ENCODE measurements around the gene NAA80.
A peak's percentile ranks its signal among the peaks of the same experiment; 100 is the strongest.
"Not testable (repeated sequence)": the region's sequence is repeated elsewhere in the genome, so short reads cannot be mapped to it uniquely, and the experiment has no call there.

NAA80 gene

GRCh38 chr3:50312041-50312440 lies 12.8 kb upstream of the NAA80 start:
- not testable (repeated sequence) for DNase-seq

- peak; percentile 57 for DNase-seq
Observed at GRCh38 chr3:50304601-50305000, 5.4 kb upstream of the NAA80 start.

GRCh38 chr3:50303013-50303815 lies 4.0 kb upstream of the NAA80 start, which contains the start of gene HYAL1:
HYAL1 (minus strand) TSS chr3:50303574; CDS start chr3:50302956, 618 bp downstream.
- peak; percentile 7 for DNase-seq

DNA sequence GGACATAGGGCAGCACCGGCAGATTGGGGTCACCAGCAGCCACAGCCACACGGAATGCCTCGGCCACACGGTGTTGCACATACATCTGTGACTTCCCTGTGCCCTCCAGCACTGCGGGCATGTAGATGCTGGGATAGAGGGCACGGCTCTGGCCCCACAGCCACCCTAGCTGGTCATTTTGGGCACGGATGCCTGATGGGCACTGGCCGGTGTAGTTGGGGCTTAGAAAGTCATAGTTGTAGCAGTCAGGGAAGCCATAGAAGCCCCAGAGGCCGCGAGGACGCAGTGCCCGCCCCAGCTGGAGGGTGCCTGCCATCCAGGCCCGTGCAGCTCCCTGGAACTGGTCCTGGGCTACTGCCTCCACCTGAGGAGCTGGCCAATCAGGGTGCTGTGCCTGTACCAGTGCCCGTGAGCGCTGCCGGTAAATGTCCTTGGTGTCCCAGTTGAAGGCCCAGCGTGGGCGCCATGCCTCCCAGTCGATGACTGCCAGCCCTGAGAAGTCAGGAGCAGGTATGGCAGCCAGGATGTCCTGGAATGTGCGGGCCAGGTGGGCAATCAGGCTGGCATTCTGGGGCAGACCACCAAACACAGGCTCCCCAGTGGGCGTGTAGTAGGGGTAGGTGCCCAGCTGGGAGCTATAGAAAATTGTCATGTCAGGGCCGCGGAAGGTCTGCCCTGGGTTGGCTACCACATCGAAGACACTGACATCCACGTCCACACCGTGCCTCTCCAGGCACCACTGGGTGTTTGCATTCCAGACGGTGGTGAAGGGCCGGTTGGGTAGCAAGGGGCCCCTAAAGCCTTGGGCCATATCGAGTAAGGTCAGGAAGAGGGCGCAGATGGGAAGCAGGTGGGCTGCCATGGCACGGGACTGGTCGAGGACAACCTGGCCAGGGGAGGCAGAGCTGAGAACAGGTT lies 3.1 kb upstream of the NAA80 start:
- no peak for DNase-seq

- DNase-seq = no peak
Observed at GRCh38 chr3:50300681-50301254, 1.6 kb upstream of the NAA80 start.

- DNase-seq = peak; percentile 55
Observed at GRCh38 chr3:50299929-50300680, 900 bp upstream of the NAA80 start.

DNA sequence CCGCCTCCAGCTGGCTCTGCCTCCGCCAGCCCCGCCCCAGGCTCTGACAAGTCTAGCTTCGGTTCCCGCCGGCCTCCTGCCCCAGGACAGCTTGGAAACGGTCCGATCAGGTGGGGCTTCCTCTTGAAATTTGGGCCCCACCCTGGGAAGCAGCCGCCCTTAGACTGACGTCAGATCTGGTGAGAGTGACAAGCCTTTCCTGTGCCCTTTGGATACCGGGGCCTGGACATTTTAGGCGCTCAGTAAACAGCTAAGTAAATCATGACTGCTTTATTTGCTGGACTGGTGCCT lies 378 bp upstream of the NAA80 start:
- DNase-seq = no peak

- DNase-seq = no peak
Observed at GRCh38 chr3:50297896-50298725, 1.1 kb downstream of the NAA80 start.

- DNase-seq = no peak
Observed at GRCh38 chr3:50297384-50297775, 1.8 kb downstream of the NAA80 start.

- DNase-seq = no peak
Observed at GRCh38 chr3:50296721-50297383, 2.4 kb downstream of the NAA80 start.

GRCh38 chr3:50295553-50296431 lies 3.4 kb downstream of the NAA80 start:
- no peak for DNase-seq

GRCh38 chr3:50294492-50295403 lies 4.5 kb downstream of the NAA80 start:
- DNase-seq = no peak

GRCh38 chr3:50294089-50294488 lies 5.1 kb downstream of the NAA80 start:
- no peak for DNase-seq

DNA sequence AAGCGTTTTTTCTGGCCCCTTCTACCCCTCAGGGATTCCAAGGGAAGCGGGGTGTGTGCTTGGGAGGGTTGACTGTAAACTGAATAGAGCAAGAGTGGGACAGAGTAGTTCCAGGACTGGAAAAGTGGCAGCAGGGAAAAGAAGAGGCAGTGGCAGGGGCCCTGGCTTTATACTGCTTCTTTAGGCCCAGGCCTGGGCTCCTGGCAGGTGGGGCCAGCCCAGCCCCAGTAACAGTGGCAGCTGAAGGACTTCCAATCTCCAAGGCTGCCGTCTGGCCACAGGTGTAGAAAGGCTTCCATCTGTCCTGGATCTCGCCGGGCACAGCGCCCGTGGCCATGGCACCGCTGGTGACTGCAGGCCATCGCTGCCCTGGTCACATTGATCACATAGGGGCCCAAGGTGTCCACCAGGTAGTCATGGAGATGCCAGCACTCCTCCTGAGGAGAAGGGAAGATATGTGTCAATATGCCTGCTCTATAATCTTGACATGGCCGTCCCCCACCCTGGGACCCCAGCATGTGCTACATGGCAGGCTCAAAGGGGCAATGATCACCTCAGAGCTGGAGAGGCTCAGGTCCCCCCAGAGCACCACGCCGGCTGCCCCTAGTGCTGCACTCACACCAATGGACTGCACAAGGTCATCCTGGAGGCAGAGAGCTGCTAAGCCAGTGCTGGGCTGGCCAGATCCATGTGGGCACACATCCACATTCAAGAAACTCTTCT lies 6.0 kb downstream of the NAA80 start:
- DNase-seq = no peak

DNA sequence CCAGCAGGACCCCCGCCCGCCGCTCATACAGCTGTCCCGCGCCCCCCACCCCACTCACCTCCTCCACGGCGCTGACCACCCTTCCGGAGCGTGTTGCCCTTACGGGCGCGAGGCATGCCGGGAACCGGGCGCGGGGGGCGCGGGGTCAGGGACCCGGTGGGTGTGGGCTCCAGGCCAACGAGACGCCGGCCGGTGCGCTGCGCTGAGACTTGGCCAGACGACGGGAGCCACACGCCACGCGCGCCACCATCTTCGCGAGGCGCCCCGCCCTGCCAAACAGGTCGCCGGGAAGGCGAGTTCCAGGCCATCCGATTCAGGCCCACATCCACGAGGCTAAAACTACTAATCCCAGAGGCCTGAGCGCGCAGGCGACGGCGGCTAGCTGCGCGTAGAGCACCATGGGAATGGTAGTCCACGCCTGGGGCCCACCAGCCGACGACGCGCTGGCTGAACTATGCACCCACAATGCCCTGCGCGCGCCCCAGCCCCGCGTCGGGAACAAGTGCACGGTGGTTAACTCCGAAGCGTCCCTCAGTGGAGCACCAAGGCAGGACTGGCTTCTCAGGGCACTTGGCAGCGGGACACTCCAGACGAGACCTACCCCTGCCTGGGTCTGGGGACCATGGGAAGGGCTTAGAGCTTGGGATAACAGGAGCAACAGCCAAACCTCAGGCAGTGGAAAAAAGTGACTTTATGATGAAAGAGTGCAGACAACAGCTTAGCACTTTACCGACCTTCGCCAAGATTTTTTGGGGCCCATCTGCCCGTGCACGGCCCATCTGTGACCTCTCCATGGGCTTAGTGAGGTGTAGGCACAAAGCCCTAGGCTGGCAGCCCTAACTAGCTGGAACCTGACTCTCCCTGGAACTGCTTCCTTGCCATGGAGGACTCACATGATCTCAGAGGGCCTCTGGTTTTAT lies 6.8 kb downstream of the NAA80 start, which contains the start of gene IFRD2:
Gene IFRD2, minus strand, starts transcription at position 271 of the 920 bp plus-strand sequence. Its CDS starts 155 bp downstream, at position 116.
- peak; percentile 99 for DNase-seq

DNA sequence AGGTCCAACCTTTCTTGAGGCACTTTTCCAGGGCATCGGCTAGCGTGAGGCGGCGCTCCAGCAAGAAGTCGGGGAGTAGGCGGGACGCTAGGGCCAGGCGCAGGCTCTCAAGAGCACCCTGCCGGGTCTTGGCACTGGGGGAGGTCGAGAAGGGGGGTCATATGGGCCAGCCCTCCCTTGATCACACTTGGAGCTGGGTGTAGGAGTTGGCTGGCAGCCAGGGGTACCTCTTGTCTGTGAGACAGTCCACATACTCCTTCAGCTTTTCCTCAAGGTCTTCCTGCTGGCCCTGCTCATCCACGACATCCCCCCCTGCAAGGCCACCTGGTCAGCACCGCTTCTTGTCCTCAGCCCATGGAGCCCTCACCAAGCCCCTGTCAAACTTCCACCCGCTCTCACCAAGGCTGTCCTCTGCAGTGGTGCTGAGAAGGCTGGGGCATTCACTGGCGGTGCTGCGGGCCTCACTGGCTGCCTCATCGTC lies 9.0 kb downstream of the NAA80 start:
- DNase-seq = no peak

- no peak for DNase-seq
Observed at GRCh38 chr3:50289130-50289529, 10.1 kb downstream of the NAA80 start.
